ENCODE measurements around the gene CD6. TPM values are rescaled to one million over a fixed set of nuclear protein-coding genes. Genes with fewer than 3 reads are reported as not detected.

Gene CD6
- total RNA-seq, 1 experiment from 2014 or later = not detected

DNA sequence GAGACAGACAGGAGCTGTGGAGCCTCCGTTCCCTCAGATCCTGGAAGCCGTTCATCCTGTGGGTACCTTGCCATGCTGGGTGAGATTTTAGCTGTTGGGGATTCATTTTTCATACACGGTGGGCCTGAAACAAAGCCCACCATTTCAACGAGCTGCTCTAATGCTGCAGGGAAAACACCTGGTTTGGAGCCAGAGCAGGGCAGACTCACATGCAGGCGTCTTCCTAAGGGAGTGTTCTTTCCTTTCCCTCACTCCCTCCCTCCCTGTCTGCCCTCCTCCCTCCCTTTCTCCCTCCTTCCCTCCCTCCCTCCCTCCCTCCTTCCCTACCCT lies 52.5 kb downstream of the CD6 start:
- Histone ChIP-seq H2BK15ac (ENCODE audit: low read depth, low read length) (no peak overlapping the region), H3K23me2 (ENCODE audit: insufficient read length, low read depth, low read length, poor library complexity, severe bottlenecking) (peaks cover 3% of the 10 kb centered on the region), H3K23ac (ENCODE audit: insufficient read length, low read depth, low read length) (no peak overlapping the region), H4K5ac (ENCODE audit: insufficient read length, low read depth, low read length) (no peak overlapping the region), H3K18ac (ENCODE audit: insufficient read length, low read depth, low read length) (no peak overlapping the region), H3K4ac (ENCODE audit: low read depth, low read length) (no peak overlapping the region), H4K20me1 (ENCODE audit: control insufficient read depth, insufficient read depth, insufficient read length) (no peaks in the 10 kb centered on the region), H2BK120ac (ENCODE audit: low read depth, low read length, poor library complexity, severe bottlenecking) (no peak overlapping the region), H2BK5ac (ENCODE audit: insufficient read length, low read length) (no peak overlapping the region), H3K9me3 (ENCODE audit: control insufficient read depth, low read depth, low read length) (no peaks in the 10 kb centered on the region), H3K4me2 (ENCODE audit: insufficient read depth, insufficient read length, low read length) (no peak overlapping the region), H4K91ac (ENCODE audit: insufficient read length, low read depth, low read length) (no peak overlapping the region), H3K14ac (ENCODE audit: insufficient read depth, low read length) (no peak overlapping the region), H3T11ph (ENCODE audit: low read length) (no peak overlapping the region), H3K27ac (ENCODE audit: insufficient read length, low read depth, low read length) (no peak overlapping the region), H3K9ac (ENCODE audit: extremely low read depth, insufficient read length, low read length) (no peak overlapping the region), H2BK12ac (ENCODE audit: insufficient read length, low read depth, low read length) (no peak overlapping the region), H2AK5ac (ENCODE audit: insufficient read length, low read length) (no peak overlapping the region), H4K8ac (replicated peaks; ENCODE audit: insufficient read length, low read depth, low read length) (no peak overlapping the region), H2BK20ac (ENCODE audit: low read depth, low read length, poor library complexity, severe bottlenecking) (no peak overlapping the region), H2AFZ (ENCODE audit: low read length) (no peak overlapping the region), H3K79me2 (ENCODE audit: insufficient read depth, low read length) (no peaks in the 10 kb centered on the region), H3K56ac (ENCODE audit: insufficient read length, low read depth, low read length) (no peak overlapping the region), H3K79me1 (ENCODE audit: insufficient read depth, low read depth, low read length, poor library complexity, severe bottlenecking) (no peaks in the 10 kb centered on the region), H3K27me3 (ENCODE audit: insufficient read depth, low read length) (peaks cover 3% of the 10 kb centered on the region; the same call in 1 of the 2 replicates), H3K4me1 (ENCODE audit: insufficient read depth, low read length) (no peaks in the 10 kb centered on the region; the same call in 1 of the 2 replicates)
- no peak for DNase-seq
- H3K4me1 Mint-ChIP-seq = peaks cover 32 to 48% of the 10 kb centered on the region in 2 experiments
- no CpG with 5 or more reads among the region's 5 CpGs for WGBS (ENCODE audit: extremely low coverage, insufficient read length, low lambda C conversion rate)
- no peaks in the 10 kb centered on the region; a peak in 1 of 5 replicates for H3K9me3 Mint-ChIP-seq
- no peak overlapping the region for H3K27ac Mint-ChIP-seq
- H3K4me3 Mint-ChIP-seq = no peak overlapping the region
- no peaks in the 10 kb centered on the region for H3K36me3 Mint-ChIP-seq (ENCODE audit: insufficient read depth in 1 of 3, low read depth in 3 of 3)
- peaks cover 88% of the 10 kb centered on the region for H3K27me3 Mint-ChIP-seq (ENCODE audit: low read depth)
- TF ChIP-seq, protein P1, sequence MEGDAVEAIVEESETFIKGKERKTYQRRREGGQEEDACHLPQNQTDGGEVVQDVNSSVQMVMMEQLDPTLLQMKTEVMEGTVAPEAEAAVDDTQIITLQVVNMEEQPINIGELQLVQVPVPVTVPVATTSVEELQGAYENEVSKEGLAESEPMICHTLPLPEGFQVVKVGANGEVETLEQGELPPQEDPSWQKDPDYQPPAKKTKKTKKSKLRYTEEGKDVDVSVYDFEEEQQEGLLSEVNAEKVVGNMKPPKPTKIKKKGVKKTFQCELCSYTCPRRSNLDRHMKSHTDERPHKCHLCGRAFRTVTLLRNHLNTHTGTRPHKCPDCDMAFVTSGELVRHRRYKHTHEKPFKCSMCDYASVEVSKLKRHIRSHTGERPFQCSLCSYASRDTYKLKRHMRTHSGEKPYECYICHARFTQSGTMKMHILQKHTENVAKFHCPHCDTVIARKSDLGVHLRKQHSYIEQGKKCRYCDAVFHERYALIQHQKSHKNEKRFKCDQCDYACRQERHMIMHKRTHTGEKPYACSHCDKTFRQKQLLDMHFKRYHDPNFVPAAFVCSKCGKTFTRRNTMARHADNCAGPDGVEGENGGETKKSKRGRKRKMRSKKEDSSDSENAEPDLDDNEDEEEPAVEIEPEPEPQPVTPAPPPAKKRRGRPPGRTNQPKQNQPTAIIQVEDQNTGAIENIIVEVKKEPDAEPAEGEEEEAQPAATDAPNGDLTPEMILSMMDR (conservative IDR thresholded peaks at IDR 0.05) = no peak

Data from H9 (cell line).